ENCODE data around the gene SHROOM3.

DNA sequence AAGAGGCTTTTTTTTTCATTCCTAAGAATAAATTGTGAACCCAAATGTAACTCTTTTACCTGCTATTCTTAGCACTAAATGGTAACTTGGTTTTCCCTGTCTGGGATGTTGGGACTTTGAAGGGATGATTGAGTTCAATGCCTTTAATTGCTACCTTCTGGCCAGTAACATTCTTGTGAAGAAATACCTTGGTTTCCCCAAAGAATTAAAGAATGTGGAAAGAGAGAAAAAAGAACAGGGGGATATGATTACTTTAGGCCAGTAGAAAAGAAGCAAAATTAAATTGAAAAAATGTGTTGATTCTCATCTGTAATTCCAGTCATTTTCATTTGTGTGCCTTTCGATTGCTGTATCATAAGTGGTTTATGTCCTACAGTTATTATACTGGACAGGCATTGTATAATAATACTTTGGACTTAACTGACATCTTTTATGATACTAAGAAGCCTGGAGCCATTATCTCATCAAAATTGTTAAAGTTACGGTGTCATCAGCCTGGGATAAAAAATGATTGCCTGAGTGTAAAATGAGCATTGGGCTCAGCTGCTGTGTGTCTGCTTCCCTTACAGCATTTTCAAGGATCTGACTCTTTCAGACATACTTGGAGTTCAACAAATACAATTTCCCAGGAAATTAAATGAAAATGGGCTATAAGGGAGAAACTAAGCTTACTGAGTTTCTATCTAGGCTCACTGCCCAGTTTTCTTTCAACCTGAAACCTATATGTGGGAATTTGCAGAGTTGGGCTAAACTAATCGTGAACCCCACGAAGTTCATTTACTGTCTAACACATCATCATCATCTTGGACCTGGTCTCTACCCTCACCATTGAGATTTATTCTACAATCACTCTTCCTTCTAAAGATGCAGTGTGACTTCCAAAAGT is 146.3 kb downstream of the SHROOM3 start:
- TF ChIP-seq CHD4 (IDR thresholded peaks at IDR 0.05; ENCODE audit: borderline replicate concordance) (no peak), HOXA7 (CRISPR knock-in tag; IDR thresholded peaks at IDR 0.05) (no peak)
- TF ChIP-seq, protein P1, sequence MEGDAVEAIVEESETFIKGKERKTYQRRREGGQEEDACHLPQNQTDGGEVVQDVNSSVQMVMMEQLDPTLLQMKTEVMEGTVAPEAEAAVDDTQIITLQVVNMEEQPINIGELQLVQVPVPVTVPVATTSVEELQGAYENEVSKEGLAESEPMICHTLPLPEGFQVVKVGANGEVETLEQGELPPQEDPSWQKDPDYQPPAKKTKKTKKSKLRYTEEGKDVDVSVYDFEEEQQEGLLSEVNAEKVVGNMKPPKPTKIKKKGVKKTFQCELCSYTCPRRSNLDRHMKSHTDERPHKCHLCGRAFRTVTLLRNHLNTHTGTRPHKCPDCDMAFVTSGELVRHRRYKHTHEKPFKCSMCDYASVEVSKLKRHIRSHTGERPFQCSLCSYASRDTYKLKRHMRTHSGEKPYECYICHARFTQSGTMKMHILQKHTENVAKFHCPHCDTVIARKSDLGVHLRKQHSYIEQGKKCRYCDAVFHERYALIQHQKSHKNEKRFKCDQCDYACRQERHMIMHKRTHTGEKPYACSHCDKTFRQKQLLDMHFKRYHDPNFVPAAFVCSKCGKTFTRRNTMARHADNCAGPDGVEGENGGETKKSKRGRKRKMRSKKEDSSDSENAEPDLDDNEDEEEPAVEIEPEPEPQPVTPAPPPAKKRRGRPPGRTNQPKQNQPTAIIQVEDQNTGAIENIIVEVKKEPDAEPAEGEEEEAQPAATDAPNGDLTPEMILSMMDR (IDR thresholded peaks at IDR 0.05): no peak
